Smooth muscle cell (in vitro differentiated cells): ENCODE results near the gene LPP. TPM values are rescaled to one million over a fixed set of nuclear protein-coding genes. Genes with fewer than 3 reads are reported as not detected.

Experiments
- DNase-seq: peaks from one replicate; lab custom pipeline; 2025; ENCODE audit not compliant: unreplicated experiment; lab: John Stamatoyannopoulos, UW
- H2AFZ ChIP-seq: fragments of 200-600 bp; sonication (generic); 2 replicates; pipeline ENCODE4 v1.6.0; 2016; ENCODE audit warnings: antibody characterized with exemption, low read depth, mild to moderate bottlenecking
- H3F3A ChIP-seq: fragments of 200-600 bp; sonication (generic); 2 replicates; pipeline ENCODE4 v1.6.0; 2017; ENCODE audit warnings: antibody characterized with exemption, low read depth
- H3K27ac ChIP-seq: fragments of 200-600 bp; sonication (generic); 2 replicates; pipeline ENCODE4 v1.5.1; 2016; ENCODE audit warnings: low read depth, mild to moderate bottlenecking
- H3K27me3 ChIP-seq: fragments of 200-600 bp; sonication (generic); 2 replicates; pipeline ENCODE4 v1.6.1; 2016; ENCODE audit warnings: low read depth, mild to moderate bottlenecking
- H3K36me3 ChIP-seq: fragments of 200-600 bp; sonication (generic); 2 replicates; pipeline ENCODE4 v1.5.1; 2016; ENCODE audit warnings: low read depth
- H3K4me1 ChIP-seq: fragments of 200-600 bp; sonication (generic); 2 replicates; pipeline ENCODE4 v1.5.1; 2016; ENCODE audit warnings: low read depth
- H3K4me2 ChIP-seq: fragments of 200-600 bp; sonication (generic); 2 replicates; pipeline ENCODE4 v1.6.0; 2016; ENCODE audit warnings: mild to moderate bottlenecking
- H3K4me3 ChIP-seq: fragments of 200-600 bp; sonication (generic); 2 replicates; pipeline ENCODE4 v1.5.1; 2016; ENCODE audit warnings: mild to moderate bottlenecking
- H3K79me2 ChIP-seq: fragments of 200-600 bp; sonication (generic); 2 replicates; pipeline ENCODE4 v1.6.0; 2016; ENCODE audit warnings: low read depth, mild to moderate bottlenecking
- H3K9ac ChIP-seq: fragments of 200-600 bp; sonication (generic); 2 replicates; pipeline ENCODE4 v1.6.0; 2016; ENCODE audit warnings: low read depth
- H3K9me3 ChIP-seq: fragments of 200-600 bp; sonication (generic); replicated peaks from 2 replicates; pipeline ENCODE4 v1.5.1; 2016; ENCODE audit warnings: low read depth
- H4K20me1 ChIP-seq: fragments of 200-600 bp; sonication (generic); 2 replicates; pipeline ENCODE4 v1.6.0; 2016; ENCODE audit warnings: low read depth
- WGBS: methylation state at CpG from one replicate; pipeline ENCODE4 v1.1.7; 2016; ENCODE audit warnings: low lambda C conversion rate; 5-methylcytosine and 5-hydroxymethylcytosine counted together
- polyA plus RNA-seq: library from polyadenylated mRNA; unstranded; fragments of >200 nt; fragmentation: Nextera tagmentation; extraction: Ambion mirVana; gene quantifications from 2 replicates; pipeline ENCODE4 v1.2.1, GENCODE V29; 2016
- total RNA-seq: library from RNA; depleted of rRNA; stranded (reverse); fragments of >200 nt; gene quantifications from 2 replicates; pipeline ENCODE4 v1.2.3, GENCODE V29; 2014
- TF ChIP-seq, protein P1 (sequence below): fragments of 200-600 bp; sonication (generic); IDR thresholded peaks from 2 replicates; pipeline ENCODE4 v1.5.1; 2017; ENCODE audit warnings: borderline replicate concordance, mild to moderate bottlenecking, antibody characterized with exemption; ENCODE audit not compliant: insufficient read depth, poor library complexity, severe bottlenecking

Gene LPP
- total and polyA plus RNA-seq, 2 experiments from 2014 or later: 42.3 to 128 TPM

GRCh38 chr3:188188911-188189310 is 35.0 kb downstream of the LPP start:
- TF ChIP-seq, protein P1, sequence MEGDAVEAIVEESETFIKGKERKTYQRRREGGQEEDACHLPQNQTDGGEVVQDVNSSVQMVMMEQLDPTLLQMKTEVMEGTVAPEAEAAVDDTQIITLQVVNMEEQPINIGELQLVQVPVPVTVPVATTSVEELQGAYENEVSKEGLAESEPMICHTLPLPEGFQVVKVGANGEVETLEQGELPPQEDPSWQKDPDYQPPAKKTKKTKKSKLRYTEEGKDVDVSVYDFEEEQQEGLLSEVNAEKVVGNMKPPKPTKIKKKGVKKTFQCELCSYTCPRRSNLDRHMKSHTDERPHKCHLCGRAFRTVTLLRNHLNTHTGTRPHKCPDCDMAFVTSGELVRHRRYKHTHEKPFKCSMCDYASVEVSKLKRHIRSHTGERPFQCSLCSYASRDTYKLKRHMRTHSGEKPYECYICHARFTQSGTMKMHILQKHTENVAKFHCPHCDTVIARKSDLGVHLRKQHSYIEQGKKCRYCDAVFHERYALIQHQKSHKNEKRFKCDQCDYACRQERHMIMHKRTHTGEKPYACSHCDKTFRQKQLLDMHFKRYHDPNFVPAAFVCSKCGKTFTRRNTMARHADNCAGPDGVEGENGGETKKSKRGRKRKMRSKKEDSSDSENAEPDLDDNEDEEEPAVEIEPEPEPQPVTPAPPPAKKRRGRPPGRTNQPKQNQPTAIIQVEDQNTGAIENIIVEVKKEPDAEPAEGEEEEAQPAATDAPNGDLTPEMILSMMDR: no peak
- Histone ChIP-seq H3K27ac (no peak overlapping the region), H3K36me3 (no peaks in the 10 kb centered on the region), H3K9me3 (no peaks in the 10 kb centered on the region), H3K4me2 (no peak overlapping the region), H3K4me1 (peaks cover 12% of the 10 kb centered on the region), H3K9ac (no peak overlapping the region), H3K4me3 (no peak overlapping the region), H2AFZ (no peak overlapping the region), H3F3A (no peaks in the 10 kb centered on the region), H3K79me2 (peaks cover 94% of the 10 kb centered on the region), H4K20me1 (peaks cover 100% of the 10 kb centered on the region), H3K27me3 (no peaks in the 10 kb centered on the region)
- DNase-seq: no peak

- peaks cover 9% of the 10 kb centered on the region for H3K4me1 ChIP-seq
- 99% methylated on average over 3 of the region's 3 CpGs for WGBS
- peaks cover 100% of the 10 kb centered on the region for H4K20me1 ChIP-seq
- no peaks in the 10 kb centered on the region for H3K36me3 ChIP-seq
- H3K27ac ChIP-seq: no peak overlapping the region
- H3K9ac ChIP-seq: no peak overlapping the region
- peaks cover 96% of the 10 kb centered on the region for H3K79me2 ChIP-seq
- no peak overlapping the region for H3K4me2 ChIP-seq
- H3K4me3 ChIP-seq: no peak overlapping the region
- H3F3A ChIP-seq: no peaks in the 10 kb centered on the region
- H3K27me3 ChIP-seq: no peaks in the 10 kb centered on the region
- no peak for DNase-seq
- no peaks in the 10 kb centered on the region for H3K9me3 ChIP-seq
- H2AFZ ChIP-seq: no peak overlapping the region
- TF ChIP-seq, protein P1: no peak
Measured at GRCh38 chr3:188191460-188191859, 37.5 kb downstream of the LPP start.

DNA sequence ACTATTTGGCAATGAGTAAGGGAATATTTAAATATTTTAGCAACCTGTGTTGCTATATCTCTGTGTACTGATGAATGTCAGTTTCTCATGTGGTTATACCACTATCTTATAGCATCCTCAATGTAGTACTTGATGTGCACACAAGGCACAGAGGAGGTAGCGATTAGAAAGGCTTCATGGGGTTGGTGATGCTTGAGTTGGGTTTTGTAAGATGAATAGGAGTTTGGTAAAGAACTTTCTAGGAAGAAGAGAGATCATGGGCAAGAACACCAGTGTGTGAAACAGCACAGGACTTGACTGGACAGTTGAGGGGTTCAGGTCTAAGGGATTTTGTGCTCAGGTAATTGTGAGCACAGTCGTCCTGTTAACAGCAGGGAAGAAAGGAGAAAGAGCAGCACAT is 38.1 kb downstream of the LPP start:
- Histone ChIP-seq H4K20me1 (peaks cover 100% of the 10 kb centered on the region), H3K36me3 (no peaks in the 10 kb centered on the region), H3K9ac (no peak overlapping the region), H3K4me1 (peaks cover 5% of the 10 kb centered on the region), H3K27me3 (no peaks in the 10 kb centered on the region), H3K4me2 (no peak overlapping the region), H3K79me2 (peaks cover 96% of the 10 kb centered on the region), H3F3A (no peaks in the 10 kb centered on the region), H3K4me3 (no peak overlapping the region), H3K27ac (no peak overlapping the region), H3K9me3 (no peaks in the 10 kb centered on the region), H2AFZ (no peak overlapping the region)
- 96% methylated on average over 2 of the region's 2 CpGs for WGBS
- DNase-seq: no peak
- TF ChIP-seq, protein P1: no peak

DNA sequence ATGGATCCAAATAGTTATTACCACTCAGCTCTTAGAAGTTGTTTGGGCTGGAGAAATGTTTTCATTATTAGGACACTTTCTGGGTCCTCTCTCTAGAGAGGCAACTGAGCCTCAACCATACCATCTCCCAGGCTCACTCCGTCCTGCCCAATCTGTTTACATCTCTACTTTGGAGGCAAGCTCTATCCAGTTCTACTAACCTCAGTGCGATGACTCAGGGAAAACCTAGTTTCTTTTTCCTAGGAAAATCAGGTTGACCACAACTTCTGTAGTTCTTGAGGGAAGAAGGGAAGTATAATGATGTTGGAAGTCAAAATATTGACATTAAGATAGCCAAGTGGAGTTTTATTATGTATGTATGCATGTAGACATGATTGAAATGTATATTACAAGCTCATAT is 40.4 kb downstream of the LPP start:
- Histone ChIP-seq H3K4me3 (no peak overlapping the region), H3K9ac (no peak overlapping the region), H3K27me3 (no peaks in the 10 kb centered on the region), H3K36me3 (no peaks in the 10 kb centered on the region), H3K27ac (no peak overlapping the region), H3K4me2 (no peak overlapping the region), H3K79me2 (peaks cover 96% of the 10 kb centered on the region), H4K20me1 (peaks cover 100% of the 10 kb centered on the region), H3K4me1 (peaks cover 5% of the 10 kb centered on the region), H3K9me3 (no peaks in the 10 kb centered on the region), H3F3A (no peaks in the 10 kb centered on the region), H2AFZ (no peak overlapping the region)
- WGBS: 52% methylated on average over 2 of the region's 2 CpGs
- TF ChIP-seq, protein P1: no peak
- no peak for DNase-seq
